Keratinocyte (primary cell): ENCODE data around the gene EPYC.

Experiments
- CTCF ChIP-seq, 3 experiments: IDR thresholded peaks in 1 of 3; conservative IDR thresholded peaks in 1 of 3; optimal IDR thresholded peaks in 1 of 3; 2 replicates in 2 of 3; 3 replicates in 1 of 3; pipeline versions ENCODE3 to v1.5.1; 2011; ENCODE audit warnings: low read length in 3 of 3, mild to moderate bottlenecking in 3 of 3, moderate library complexity in 2 of 3, control low read depth in 1 of 3, inconsistent platforms in 1 of 3; ENCODE audit not compliant: insufficient read depth in 2 of 3; ENCODE audit errors: extremely low read depth in 1 of 3
- EZH2 ChIP-seq: IDR thresholded peaks from one replicate; pipeline ENCODE4 v1.6.1; 2012; ENCODE audit warnings: inconsistent platforms, mild to moderate bottlenecking, low read length, moderate library complexity

GRCh38 chr12:91019455-91019854 is 14.7 kb upstream of the EPYC start:
- TF ChIP-seq CTCF (optimal IDR thresholded peaks at IDR 0.05 in 1 of 3, IDR thresholded peaks at IDR 0.05 in 1 of 3, conservative IDR thresholded peaks at IDR 0.05 in 1 of 3; ENCODE audit: extremely low read depth in 1 of 3, insufficient read depth in 2 of 3, low read length in 3 of 3) (no peak), EZH2 (no peak)
